Mesenchymal stem cell (in vitro differentiated cells and primary cell): ENCODE measurements around the gene QPRT.

Source experiments
- DNase-seq: peaks from one replicate; pipeline ENCODE4 v3.0.0-alpha.2; 2013
- H2AFZ ChIP-seq: one replicate; pipeline ENCODE4 v1.6.1; 2013; ENCODE audit warnings: low read depth, mild to moderate bottlenecking, control low read depth, inconsistent platforms, low read length, moderate library complexity
- H2AK5ac ChIP-seq: 2 replicates; pipeline ENCODE4 v1.6.1; 2013; ENCODE audit warnings: low read length, moderate library complexity, mild to moderate bottlenecking, inconsistent platforms; ENCODE audit not compliant: severe bottlenecking
- H2BK120ac ChIP-seq: one replicate; pipeline ENCODE4 v1.6.1; 2013; ENCODE audit warnings: low read depth, mild to moderate bottlenecking, inconsistent platforms, low read length, moderate library complexity
- H2BK12ac ChIP-seq, 2 experiments: one replicate each; pipeline ENCODE4 v1.6.1; 2013; ENCODE audit warnings: inconsistent platforms in 2 of 2, low read length in 2 of 2, mild to moderate bottlenecking in 2 of 2, moderate library complexity in 2 of 2, control low read depth in 1 of 2
- H2BK15ac ChIP-seq: one replicate; pipeline ENCODE4 v1.6.1; 2013; ENCODE audit warnings: mild to moderate bottlenecking, low read depth, inconsistent platforms; ENCODE audit not compliant: poor library complexity, severe bottlenecking
- H2BK5ac ChIP-seq: 2 replicates; pipeline ENCODE4 v1.6.1; 2013; ENCODE audit warnings: low read depth, mild to moderate bottlenecking, low read length, control low read depth, inconsistent platforms; ENCODE audit not compliant: poor library complexity, severe bottlenecking
- H3K14ac ChIP-seq, 2 experiments: one replicate each; pipeline ENCODE4 v1.6.1; 2013; ENCODE audit warnings: inconsistent platforms in 2 of 2, low read length in 2 of 2, control low read depth in 1 of 2, mild to moderate bottlenecking in 1 of 2, moderate library complexity in 1 of 2
- H3K18ac ChIP-seq, 2 experiments: one replicate each; pipeline ENCODE4 v1.6.1; 2013; ENCODE audit warnings: inconsistent platforms in 2 of 2, low read length in 2 of 2, control low read depth in 1 of 2, low read depth in 1 of 2, mild to moderate bottlenecking in 1 of 2
- H3K23ac ChIP-seq, 2 experiments: one replicate each; pipeline ENCODE4 v1.6.1; 2013; ENCODE audit warnings: inconsistent platforms in 2 of 2, low read length in 2 of 2, mild to moderate bottlenecking in 2 of 2, moderate library complexity in 2 of 2, control low read depth in 1 of 2
- H3K27ac ChIP-seq: 2 replicates; pipeline ENCODE4 v1.5.1; 2013; ENCODE audit warnings: mild to moderate bottlenecking, moderate library complexity, low read length, control low read depth, inconsistent platforms; ENCODE audit not compliant: poor library complexity, severe bottlenecking
- H3K27me3 ChIP-seq, 2 experiments: 2 replicates each; pipeline versions ENCODE4 v1.6.1 to v1.7.0; 2013; ENCODE audit warnings: low read length in 2 of 2, mild to moderate bottlenecking in 2 of 2, moderate library complexity in 2 of 2, control low read depth in 1 of 2, inconsistent platforms in 1 of 2; ENCODE audit not compliant: control insufficient read depth in 1 of 2, insufficient read depth in 1 of 2
- H3K36me3 ChIP-seq, 2 experiments: 2 replicates each; pipeline versions ENCODE4 v1.6.1 to v1.7.0; 2013; ENCODE audit warnings: low read length in 2 of 2, control low read depth in 1 of 2, inconsistent platforms in 1 of 2, low read depth in 1 of 2, mild to moderate bottlenecking in 1 of 2; ENCODE audit not compliant: insufficient read depth in 2 of 2, control insufficient read depth in 1 of 2
- H3K4ac ChIP-seq, 2 experiments: one replicate each; pipeline ENCODE4 v1.6.1; 2013; ENCODE audit warnings: inconsistent platforms in 2 of 2, low read length in 2 of 2, mild to moderate bottlenecking in 2 of 2, moderate library complexity in 2 of 2, control low read depth in 1 of 2, low read depth in 1 of 2
- H3K4me1 ChIP-seq: 2 replicates; pipeline ENCODE4 v1.6.1; 2013; ENCODE audit warnings: low read depth, low read length, control low read depth; ENCODE audit not compliant: control insufficient read depth, insufficient read depth
- H3K4me2 ChIP-seq: 2 replicates; pipeline ENCODE4 v1.6.1; 2013; ENCODE audit warnings: low read length, mild to moderate bottlenecking, inconsistent platforms; ENCODE audit not compliant: poor library complexity, severe bottlenecking
- H3K4me3 ChIP-seq, 2 experiments: 2 replicates each; pipeline versions ENCODE4 v1.5.1 to v1.7.0; 2013; ENCODE audit warnings: low read length in 2 of 2, mild to moderate bottlenecking in 2 of 2, control low read depth in 1 of 2, low read depth in 1 of 2; ENCODE audit not compliant: insufficient read depth in 1 of 2
- H3K79me1 ChIP-seq: replicated peaks from 2 replicates; pipeline ENCODE4 v1.6.1; 2013; ENCODE audit warnings: mild to moderate bottlenecking, control low read depth, low read length, inconsistent platforms; ENCODE audit not compliant: poor library complexity, severe bottlenecking
- H3K9ac ChIP-seq: 2 replicates; pipeline ENCODE4 v1.7.0; 2013; ENCODE audit warnings: mild to moderate bottlenecking, low read length, moderate library complexity
- H3K9me3 ChIP-seq: 2 replicates; pipeline ENCODE4 v1.7.0; 2013; ENCODE audit warnings: mild to moderate bottlenecking, low read length; ENCODE audit not compliant: control insufficient read depth
- H4K8ac ChIP-seq: one replicate; pipeline ENCODE4 v1.6.1; 2013; ENCODE audit warnings: inconsistent platforms, mild to moderate bottlenecking, low read length, moderate library complexity
- H4K91ac ChIP-seq: one replicate; pipeline ENCODE4 v1.6.1; 2013; ENCODE audit warnings: mild to moderate bottlenecking, low read length, inconsistent platforms
- WGBS: methylation state at CpG from one replicate; pipeline ENCODE4 v1.1.7; 2013; ENCODE audit warnings: mixed read lengths; 5-methylcytosine and 5-hydroxymethylcytosine counted together

QPRT gene

GRCh38 chr16:29662729-29663015, 16.3 kb upstream of the QPRT start:
- WGBS, result 77% methylated on average over 4 of the region's 4 CpGs
- Histone ChIP-seq H2BK5ac (no peak overlapping the region), H3K9me3 (no peaks in the 10 kb centered on the region), H3K79me1 (no peaks in the 10 kb centered on the region), H2BK12ac (no peak overlapping the region), H2BK15ac (no peak overlapping the region), H3K4me2 (no peak overlapping the region), H3K36me3 (no peaks in the 10 kb centered on the region), H3K27me3 (peaks cover 0 to 22% of the 10 kb centered on the region in 2 experiments), H3K18ac (no peak overlapping the region), H3K23ac (no peak overlapping the region), H3K27ac (no peak overlapping the region), H2BK120ac (no peak overlapping the region), H3K14ac (no peak overlapping the region), H2AK5ac (no peak overlapping the region), H3K4me3 (no peak overlapping the region), H4K91ac (no peak overlapping the region), H3K9ac (no peak overlapping the region), H3K4ac (no peak overlapping the region), H3K4me1 (peaks cover 11% of the 10 kb centered on the region), H2AFZ (no peak overlapping the region), H4K8ac (no peak overlapping the region)
- DNase-seq, result no peak

- H3K79me1 ChIP-seq, result no peaks in the 10 kb centered on the region
- no peak within 1 kb of the TSS for H3K4ac ChIP-seq
These were observed 15.8 kb upstream of the QPRT start, which contains the start of gene SPN for GRCh38 chr16:29663016-29663806. SPN (plus strand) TSS chr16:29663247; CDS start chr16:29663729, 482 bp downstream.

GRCh38 chr16:29663807-29664090, 15.2 kb upstream of the QPRT start:
- no peak overlapping the region for H2BK120ac ChIP-seq
- no peaks in the 10 kb centered on the region for H3K9me3 ChIP-seq
- H3K23ac ChIP-seq, result no peak overlapping the region
- 91% methylated on average over 3 of the region's 3 CpGs for WGBS
- H3K36me3 ChIP-seq, result no peaks in the 10 kb centered on the region
- no peak for DNase-seq
- H3K18ac ChIP-seq, result no peak overlapping the region
- no peak overlapping the region for H2BK12ac ChIP-seq
- H2BK15ac ChIP-seq, result no peak overlapping the region
- H3K4me1 ChIP-seq, result peaks cover 11% of the 10 kb centered on the region
- H2AFZ ChIP-seq, result no peak overlapping the region
- H3K9ac ChIP-seq, result no peak overlapping the region
- no peak overlapping the region for H3K27ac ChIP-seq
- H3K4me3 ChIP-seq, result no peak overlapping the region
- H3K27me3 ChIP-seq, result peaks cover 0 to 22% of the 10 kb centered on the region in 2 experiments
- H3K14ac ChIP-seq, result peak overlapping the region in 1 of 2 experiments; percentile 26
- H3K4me2 ChIP-seq, result no peak overlapping the region
- H3K79me1 ChIP-seq, result no peaks in the 10 kb centered on the region
- H4K91ac ChIP-seq, result no peak overlapping the region
- no peak overlapping the region for H3K4ac ChIP-seq
- no peak overlapping the region for H4K8ac ChIP-seq
- H2BK5ac ChIP-seq, result no peak overlapping the region
- H2AK5ac ChIP-seq, result no peak overlapping the region

More at GRCh38 chr16:29663016-29663806, 15.8 kb upstream of the QPRT start, which contains the start of gene SPN:
- no peaks in the 10 kb centered on the region for H3K36me3 ChIP-seq
- peak within 1 kb of the TSS in 1 of 2 experiments; percentile 26 for H3K14ac ChIP-seq
- H3K4me2 ChIP-seq, result no peak within 1 kb of the TSS
- peaks cover 11% of the 10 kb centered on the region for H3K4me1 ChIP-seq
- peak within 1 kb of the TSS; percentile 19 for H2BK120ac ChIP-seq
- no peak within 1 kb of the TSS for H3K23ac ChIP-seq
- peaks cover 0 to 22% of the 10 kb centered on the region in 2 experiments for H3K27me3 ChIP-seq
- no peak within 1 kb of the TSS for H2BK5ac ChIP-seq
- no peak within 1 kb of the TSS for H3K9ac ChIP-seq
- H4K91ac ChIP-seq, result no peak within 1 kb of the TSS
- H3K18ac ChIP-seq, result no peak within 1 kb of the TSS
- no peak within 1 kb of the TSS for H4K8ac ChIP-seq
- no peaks in the 10 kb centered on the region for H3K9me3 ChIP-seq
- H2BK15ac ChIP-seq, result no peak within 1 kb of the TSS
- no peak within 1 kb of the TSS for H2AK5ac ChIP-seq
- no peak for DNase-seq
- no peak within 1 kb of the TSS for H3K4me3 ChIP-seq
- 89% methylated on average over 18 of the region's 18 CpGs for WGBS
- no peak within 1 kb of the TSS for H2BK12ac ChIP-seq
- H2AFZ ChIP-seq, result no peak within 1 kb of the TSS
- no peak within 1 kb of the TSS for H3K27ac ChIP-seq

GRCh38 chr16:29664091-29664921, 14.7 kb upstream of the QPRT start:
- no peak overlapping the region for H2BK120ac ChIP-seq
- H3K4ac ChIP-seq, result no peak overlapping the region
- H4K8ac ChIP-seq, result no peak overlapping the region
- no peak overlapping the region for H3K23ac ChIP-seq
- no peak overlapping the region for H2BK12ac ChIP-seq
- no peak overlapping the region for H4K91ac ChIP-seq
- no peak overlapping the region for H2AFZ ChIP-seq
- no peaks in the 10 kb centered on the region for H3K79me1 ChIP-seq
- no peak overlapping the region for H3K14ac ChIP-seq
- H2BK15ac ChIP-seq, result no peak overlapping the region
- H3K9ac ChIP-seq, result no peak overlapping the region
- H2AK5ac ChIP-seq, result no peak overlapping the region
- no peaks in the 10 kb centered on the region for H3K36me3 ChIP-seq
- no peak overlapping the region for H3K18ac ChIP-seq
- H3K4me2 ChIP-seq, result no peak overlapping the region
- H3K4me3 ChIP-seq, result no peak overlapping the region
- no peak overlapping the region for H2BK5ac ChIP-seq
- H3K4me1 ChIP-seq, result peaks cover 9% of the 10 kb centered on the region
- H3K9me3 ChIP-seq, result no peaks in the 10 kb centered on the region
- WGBS, result 91% methylated on average over 35 of the region's 35 CpGs
- no peak for DNase-seq
- H3K27ac ChIP-seq, result no peak overlapping the region
- H3K27me3 ChIP-seq, result peaks cover 0 to 22% of the 10 kb centered on the region in 2 experiments
